ENCODE data around the gene SPRY2. TPM values are rescaled to one million over a fixed set of nuclear protein-coding genes. Genes with fewer than 3 reads are reported as not detected.

Gene SPRY2
- total and polyA plus RNA-seq, 3 donors from 2014 or later: 8.4 to 12.9 (median 10.7) TPM

- peak overlapping the region; percentile 65 to 74 for H3K4me3 ChIP-seq
- H3K9me3 ChIP-seq: no peaks in the 10 kb centered on the region
- 0 to 1% methylated on average over 8 of the region's 8 CpGs for WGBS, 2 donors
- H3K4me1 ChIP-seq: peaks cover 16% of the 10 kb centered on the region
- H3K27me3 ChIP-seq: no peaks in the 10 kb centered on the region
- peak overlapping the region; percentile 71 to 94 for H3K27ac ChIP-seq
- DNase-seq: no peak
- TF ChIP-seq POLR2A (IDR thresholded peaks at IDR 0.05) (no peak), CTCF (IDR thresholded peaks at IDR 0.05) (no peak)
- H3K36me3 ChIP-seq (ENCODE audit: low read depth, missing control alignments): no peaks in the 10 kb centered on the region
- intact Hi-C loops (cut with DNase I; ENCODE audit: low total_unique reads): no loop called here
These were observed 1.4 kb downstream of the SPRY2 start for GRCh38 chr13:80339563-80339911.

- Histone ChIP-seq H3K4me1 (peaks cover 16% of the 10 kb centered on the region), H3K27ac (peak overlapping the region; percentile 71 to 94), H3K4me3 (peak overlapping the region; percentile 65 to 74), H3K36me3 (ENCODE audit: low read depth, missing control alignments) (no peaks in the 10 kb centered on the region), H3K9me3 (no peaks in the 10 kb centered on the region), H3K27me3 (no peaks in the 10 kb centered on the region)
- TF ChIP-seq POLR2A (IDR thresholded peaks at IDR 0.05) (no peak), CTCF (IDR thresholded peaks at IDR 0.05) (no peak)
- peak; percentile 72 for DNase-seq
- intact Hi-C loops (cut with DNase I; ENCODE audit: low total_unique reads): no loop called here
- WGBS, 2 donors: 0 to 1% methylated on average over 35 to 40 of the region's 40 CpGs
These were observed 2.0 kb downstream of the SPRY2 start for GRCh38 chr13:80338781-80339562.

GRCh38 chr13:80337288-80338081 is 3.4 kb downstream of the SPRY2 start:
- intact Hi-C loops (cut with DNase I; ENCODE audit: low total_unique reads): no loop called here
- WGBS, 2 donors: 38 to 61% methylated on average over 20 to 26 of the region's 26 CpGs
- H3K9me3 ChIP-seq: no peaks in the 10 kb centered on the region
- H3K4me3 ChIP-seq: peak overlapping the region; percentile 65 to 74
- H3K27me3 ChIP-seq: no peaks in the 10 kb centered on the region
- peaks cover 10% of the 10 kb centered on the region for H3K4me1 ChIP-seq
- no peak for DNase-seq
- TF ChIP-seq POLR2A (IDR thresholded peaks at IDR 0.05) (no peak), CTCF (IDR thresholded peaks at IDR 0.05) (no peak)
- H3K36me3 ChIP-seq (ENCODE audit: low read depth, missing control alignments): no peaks in the 10 kb centered on the region
- peak overlapping the region in 1 of 2 donors; percentile 94 for H3K27ac ChIP-seq

GRCh38 chr13:80336776-80337287 is 4.1 kb downstream of the SPRY2 start:
- H3K27me3 ChIP-seq: no peaks in the 10 kb centered on the region
- peak overlapping the region in 1 of 2 donors; percentile 5 for H3K4me3 ChIP-seq
- peak overlapping the region in 1 of 2 donors; percentile 94 for H3K27ac ChIP-seq
- H3K36me3 ChIP-seq (ENCODE audit: low read depth, missing control alignments): no peaks in the 10 kb centered on the region
- 34 to 62% methylated on average over 9 of the region's 9 CpGs for WGBS, 2 donors
- no peak for DNase-seq
- H3K9me3 ChIP-seq: no peaks in the 10 kb centered on the region
- intact Hi-C loops (cut with DNase I; ENCODE audit: low total_unique reads): no loop called here
- TF ChIP-seq CTCF (IDR thresholded peaks at IDR 0.05) (no peak), POLR2A (IDR thresholded peaks at IDR 0.05) (no peak)
- peaks cover 6% of the 10 kb centered on the region for H3K4me1 ChIP-seq
